ENCODE data around the gene PPP6R1.
A peak's percentile ranks its signal among the peaks of the same experiment; 100 is the strongest.

The PPP6R1 gene

GRCh38 chr19:55279770-55280643, 21.2 kb upstream of the PPP6R1 start, which contains the start of gene HSPBP1:
TSS of gene HSPBP1 (minus strand) at chr19:55280110. CDS start at chr19:55279608, 502 bp downstream.
- peak within 1 kb of the TSS; percentile 91 for H3K4me3 ChIP-seq (replicated peaks; ENCODE audit: low read depth, low read length)
- peak; percentile 95 for DNase-seq (ENCODE audit: low read depth)
- TF ChIP-seq CTCF (IDR thresholded peaks at IDR 0.05; ENCODE audit: low read length, missing control alignments), result no peak

- TF ChIP-seq CTCF (IDR thresholded peaks at IDR 0.05; ENCODE audit: low read length, missing control alignments), result no peak
- DNase-seq (ENCODE audit: low read depth), result no peak
- H3K4me3 ChIP-seq (replicated peaks; ENCODE audit: low read depth, low read length), result peak overlapping the region; percentile 91
Measured at GRCh38 chr19:55279340-55279739, 20.5 kb upstream of the PPP6R1 start.

DNA sequence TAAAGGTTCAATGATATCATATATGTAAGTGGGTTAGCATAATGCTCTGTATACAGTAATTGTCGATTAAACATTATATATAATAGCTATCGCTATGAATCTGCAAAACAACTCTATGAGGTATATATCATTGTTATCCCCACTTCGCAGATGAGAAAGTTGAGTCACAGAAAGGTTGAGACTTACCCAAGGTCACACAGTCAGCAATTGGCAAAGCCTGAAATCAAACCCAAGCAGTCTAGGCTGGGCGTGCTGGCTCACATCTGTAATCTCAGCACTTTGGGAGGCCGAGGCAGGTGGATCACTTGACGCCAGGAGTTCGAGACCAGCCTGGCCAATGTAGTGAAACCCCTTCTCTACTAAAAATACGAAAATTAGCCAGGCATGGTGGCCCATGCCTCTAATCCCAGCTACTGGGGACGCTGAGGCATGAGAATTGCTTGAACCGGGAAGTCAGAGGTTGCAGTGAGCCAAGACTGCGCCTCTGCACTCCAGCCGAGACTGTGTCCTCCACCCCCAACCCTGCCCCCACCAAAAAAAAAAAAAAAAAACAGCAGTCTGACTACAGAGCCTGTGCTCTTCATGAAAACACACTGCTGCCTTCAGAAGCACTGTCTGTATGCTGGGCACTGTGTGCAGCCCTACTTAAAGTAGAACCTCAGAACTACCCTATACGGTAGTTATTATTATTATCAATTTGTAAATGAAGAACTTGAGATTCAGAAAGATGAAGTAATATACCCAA, 19.7 kb upstream of the PPP6R1 start:
- peak overlapping the region; percentile 91 for H3K4me3 ChIP-seq (replicated peaks; ENCODE audit: low read depth, low read length)
- no peak for TF ChIP-seq CTCF (IDR thresholded peaks at IDR 0.05; ENCODE audit: low read length, missing control alignments)
- DNase-seq (ENCODE audit: low read depth), result no peak

GRCh38 chr19:55277494-55277893, 18.7 kb upstream of the PPP6R1 start:
- TF ChIP-seq CTCF (IDR thresholded peaks at IDR 0.05; ENCODE audit: low read length, missing control alignments), result no peak
- no peak for DNase-seq (ENCODE audit: low read depth)
- H3K4me3 ChIP-seq (replicated peaks; ENCODE audit: low read depth, low read length), result no peak overlapping the region

- H3K4me3 ChIP-seq (replicated peaks; ENCODE audit: low read depth, low read length), result no peak overlapping the region
Measured at GRCh38 chr19:55276720-55277430, 18.1 kb upstream of the PPP6R1 start.

More at GRCh38 chr19:55276720-55277430, 18.1 kb upstream of the PPP6R1 start:
- TF ChIP-seq CTCF (IDR thresholded peaks at IDR 0.05; ENCODE audit: low read length, missing control alignments), result no peak
- no peak for DNase-seq (ENCODE audit: low read depth)

Measured in fibroblast of pulmonary artery (primary cell).